Measurements from ENCODE around the gene LBH.

The LBH gene

GRCh38 chr2:30231212-30231995 lies at the start of gene LBH:
TSS of gene LBH (plus strand) at chr2:30231534. CDS start at chr2:30231739, 205 bp downstream.
- peak; percentile 93 for DNase-seq

GRCh38 chr2:30184035-30184434 lies 47.3 kb upstream of the LBH start:
- no peak for DNase-seq

- no peak for DNase-seq
These were observed 46.2 kb upstream of the LBH start for GRCh38 chr2:30185178-30185577.

GRCh38 chr2:30188292-30188691 lies 43.0 kb upstream of the LBH start:
- no peak for DNase-seq

- DNase-seq: no peak
These were observed 40.7 kb upstream of the LBH start for GRCh38 chr2:30190637-30191036.

GRCh38 chr2:30191107-30191506 lies 40.2 kb upstream of the LBH start:
- no peak for DNase-seq

GRCh38 chr2:30191819-30192271 lies 39.5 kb upstream of the LBH start:
- DNase-seq: no peak

- no peak for DNase-seq
These were observed 39.0 kb upstream of the LBH start for GRCh38 chr2:30192314-30192713.

GRCh38 chr2:30193104-30193681 lies 38.1 kb upstream of the LBH start:
- no peak for DNase-seq

GRCh38 chr2:30194421-30194820 lies 36.9 kb upstream of the LBH start:
- no peak for DNase-seq

- no peak for DNase-seq
These were observed 36.3 kb upstream of the LBH start for GRCh38 chr2:30195016-30195415.

- DNase-seq: no peak
These were observed 33.7 kb upstream of the LBH start for GRCh38 chr2:30197570-30198192.

GRCh38 chr2:30201990-30202389 lies 29.3 kb upstream of the LBH start:
- no peak for DNase-seq

GRCh38 chr2:30203156-30203555 lies 28.2 kb upstream of the LBH start:
- DNase-seq: no peak

- no peak for DNase-seq
These were observed 27.1 kb upstream of the LBH start for GRCh38 chr2:30204281-30204680.

GRCh38 chr2:30205456-30205855 lies 25.9 kb upstream of the LBH start:
- DNase-seq: no peak

- no peak for DNase-seq
These were observed 24.6 kb upstream of the LBH start for GRCh38 chr2:30206461-30207430.

GRCh38 chr2:30208453-30208852 lies 22.9 kb upstream of the LBH start:
- peak; percentile 29 for DNase-seq

- no peak for DNase-seq
These were observed 22.1 kb upstream of the LBH start for GRCh38 chr2:30209227-30209626.

- no peak for DNase-seq
These were observed 18.0 kb upstream of the LBH start for GRCh38 chr2:30213326-30213725.

- DNase-seq: no peak
These were observed 17.3 kb upstream of the LBH start for GRCh38 chr2:30213907-30214463.

- DNase-seq: no peak
These were observed 15.2 kb upstream of the LBH start for GRCh38 chr2:30216157-30216556.
